Measurements from ENCODE around the gene TFCP2L1. TPM values are rescaled to one million over a fixed set of nuclear protein-coding genes. Genes with fewer than 3 reads are reported as not detected.
"Not testable (repeated sequence)": the region's sequence is repeated elsewhere in the genome, so short reads cannot be mapped to it uniquely, and the experiment has no call there.

Gene TFCP2L1
- total and polyA plus RNA-seq, 4 donors = 0.06 to 1.5 (median 0.36) TPM

GRCh38 chr2:121273116-121273515, 11.9 kb downstream of the TFCP2L1 start:
- WGBS = 53% methylated on average over 3 of the region's 3 CpGs
- no peak for TF ChIP-seq HNF4A (conservative IDR thresholded peaks at IDR 0.05)
- TF ChIP-seq, protein P1, sequence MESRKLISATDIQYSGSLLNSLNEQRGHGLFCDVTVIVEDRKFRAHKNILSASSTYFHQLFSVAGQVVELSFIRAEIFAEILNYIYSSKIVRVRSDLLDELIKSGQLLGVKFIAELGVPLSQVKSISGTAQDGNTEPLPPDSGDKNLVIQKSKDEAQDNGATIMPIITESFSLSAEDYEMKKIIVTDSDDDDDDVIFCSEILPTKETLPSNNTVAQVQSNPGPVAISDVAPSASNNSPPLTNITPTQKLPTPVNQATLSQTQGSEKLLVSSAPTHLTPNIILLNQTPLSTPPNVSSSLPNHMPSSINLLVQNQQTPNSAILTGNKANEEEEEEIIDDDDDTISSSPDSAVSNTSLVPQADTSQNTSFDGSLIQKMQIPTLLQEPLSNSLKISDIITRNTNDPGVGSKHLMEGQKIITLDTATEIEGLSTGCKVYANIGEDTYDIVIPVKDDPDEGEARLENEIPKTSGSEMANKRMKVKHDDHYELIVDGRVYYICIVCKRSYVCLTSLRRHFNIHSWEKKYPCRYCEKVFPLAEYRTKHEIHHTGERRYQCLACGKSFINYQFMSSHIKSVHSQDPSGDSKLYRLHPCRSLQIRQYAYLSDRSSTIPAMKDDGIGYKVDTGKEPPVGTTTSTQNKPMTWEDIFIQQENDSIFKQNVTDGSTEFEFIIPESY (IDR thresholded peaks at IDR 0.05) = no peak
- TF ChIP-seq TAF1 (conservative IDR thresholded peaks at IDR 0.05) = no peak
- TF ChIP-seq SP1 (IDR thresholded peaks at IDR 0.05) = no peak
- TF ChIP-seq RXRA (IDR thresholded peaks at IDR 0.05) = no peak
- no peak for TF ChIP-seq YY1 (IDR thresholded peaks at IDR 0.05)
- no peak for TF ChIP-seq CTCF (IDR thresholded peaks at IDR 0.05; ENCODE audit: low read depth, low read length, missing input control)
- TF ChIP-seq HNF4G (IDR thresholded peaks at IDR 0.05) = no peak
- TF ChIP-seq, protein P2, sequence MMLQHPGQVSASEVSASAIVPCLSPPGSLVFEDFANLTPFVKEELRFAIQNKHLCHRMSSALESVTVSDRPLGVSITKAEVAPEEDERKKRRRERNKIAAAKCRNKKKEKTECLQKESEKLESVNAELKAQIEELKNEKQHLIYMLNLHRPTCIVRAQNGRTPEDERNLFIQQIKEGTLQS (IDR thresholded peaks at IDR 0.05) = no peak
- TF ChIP-seq EGR1 (IDR thresholded peaks at IDR 0.05; ENCODE audit: low read depth in 2 of 2) = no peak
- no peak for TF ChIP-seq RAD21 (IDR thresholded peaks at IDR 0.05)
- no peak for TF ChIP-seq FOXA1 (IDR thresholded peaks at IDR 0.05)
- TF ChIP-seq MAX (IDR thresholded peaks at IDR 0.05) = no peak
- TF ChIP-seq JUND (IDR thresholded peaks at IDR 0.05) = no peak
- no peak for TF ChIP-seq NR2F2 (IDR thresholded peaks at IDR 0.05)
- no peak for TF ChIP-seq GABPA (IDR thresholded peaks at IDR 0.05 in 1 of 2, conservative IDR thresholded peaks at IDR 0.05 in 1 of 2)
- no peak for TF ChIP-seq FOXA2 (IDR thresholded peaks at IDR 0.05)
- Histone ChIP-seq H3K9me3 (ENCODE audit: control insufficient read depth in 4 of 4, low read length in 3 of 4) (no peaks in the 10 kb centered on the region), H3K4me1 (ENCODE audit: control insufficient read depth in 4 of 4, insufficient read depth in 4 of 4, low read length in 3 of 4) (no peaks in the 10 kb centered on the region), H3K9ac (ENCODE audit: low read depth in 1 of 2, low read length in 2 of 2) (no peak overlapping the region), H3K36me3 (ENCODE audit: control insufficient read depth in 4 of 4, insufficient read depth in 3 of 4, low read depth in 1 of 4, low read length in 3 of 4) (no peaks in the 10 kb centered on the region), H3K27ac (ENCODE audit: low read depth in 1 of 2, low read length in 2 of 2) (no peak overlapping the region), H3K4me3 (ENCODE audit: low read depth in 1 of 3, low read length in 3 of 3) (no peak overlapping the region), H3K27me3 (ENCODE audit: control insufficient read depth in 4 of 4, insufficient read depth in 4 of 4, low read length in 3 of 4) (no peaks in the 10 kb centered on the region)
- DNase-seq (ENCODE audit: low spot score) = no peak

GRCh38 chr2:121272596-121272995, 12.4 kb downstream of the TFCP2L1 start:
- no peak overlapping the region for H3K4me3 ChIP-seq (ENCODE audit: low read depth in 1 of 3, low read length in 3 of 3)
- no peaks in the 10 kb centered on the region for H3K4me1 ChIP-seq (ENCODE audit: control insufficient read depth in 4 of 4, insufficient read depth in 4 of 4, low read length in 3 of 4)
- TF ChIP-seq GABPA (IDR thresholded peaks at IDR 0.05 in 1 of 2, conservative IDR thresholded peaks at IDR 0.05 in 1 of 2) (no peak), SP1 (IDR thresholded peaks at IDR 0.05) (no peak), YY1 (IDR thresholded peaks at IDR 0.05) (no peak), REST (IDR thresholded peaks at IDR 0.05) (no peak), FOXA2 (IDR thresholded peaks at IDR 0.05) (no peak), MAX (IDR thresholded peaks at IDR 0.05) (no peak), TAF1 (conservative IDR thresholded peaks at IDR 0.05) (no peak), HNF4G (IDR thresholded peaks at IDR 0.05) (no peak), CTCF (IDR thresholded peaks at IDR 0.05; ENCODE audit: low read depth, low read length, missing input control) (no peak)
- TF ChIP-seq, protein P2 (IDR thresholded peaks at IDR 0.05) = no peak
- no peaks in the 10 kb centered on the region for H3K36me3 ChIP-seq (ENCODE audit: control insufficient read depth in 4 of 4, insufficient read depth in 3 of 4, low read depth in 1 of 4, low read length in 3 of 4)
- H3K27me3 ChIP-seq (ENCODE audit: control insufficient read depth in 4 of 4, insufficient read depth in 4 of 4, low read length in 3 of 4) = no peaks in the 10 kb centered on the region
- DNase-seq (ENCODE audit: low spot score) = no peak
- H3K9ac ChIP-seq (ENCODE audit: low read depth in 1 of 2, low read length in 2 of 2) = no peak overlapping the region
- no peaks in the 10 kb centered on the region for H3K9me3 ChIP-seq (ENCODE audit: control insufficient read depth in 4 of 4, low read length in 3 of 4)
- no peak overlapping the region for H3K27ac ChIP-seq (ENCODE audit: low read depth in 1 of 2, low read length in 2 of 2)
- 85% methylated on average over 3 of the region's 3 CpGs for WGBS

GRCh38 chr2:121269436-121269835, 15.6 kb downstream of the TFCP2L1 start:
- not testable (repeated sequence) for H3K27ac ChIP-seq (ENCODE audit: low read depth in 1 of 2, low read length in 2 of 2); H3K36me3 ChIP-seq (ENCODE audit: control insufficient read depth in 4 of 4, insufficient read depth in 3 of 4, low read depth in 1 of 4, low read length in 3 of 4); DNase-seq (ENCODE audit: low spot score); H3K4me3 ChIP-seq (ENCODE audit: low read depth in 1 of 3, low read length in 3 of 3); H3K9me3 ChIP-seq (ENCODE audit: control insufficient read depth in 4 of 4, low read length in 3 of 4); H3K9ac ChIP-seq (ENCODE audit: low read depth in 1 of 2, low read length in 2 of 2); H3K4me1 ChIP-seq (ENCODE audit: control insufficient read depth in 4 of 4, insufficient read depth in 4 of 4, low read length in 3 of 4); H3K27me3 ChIP-seq (ENCODE audit: control insufficient read depth in 4 of 4, insufficient read depth in 4 of 4, low read length in 3 of 4)
- WGBS = 94% methylated on average over 7 of the region's 7 CpGs

Data from liver (tissue), 9 donors.